DMS153 treated with DMSO at 0.1 percent for 48 hours (cell line): ENCODE measurements around the gene RAB42.
"Not testable (repeated sequence)": the region's sequence is repeated elsewhere in the genome, so short reads cannot be mapped to it uniquely, and the experiment has no call there.

ENCODE experiments used
- DNase-seq: peaks from one replicate; lab custom pipeline; 2025; ENCODE audit not compliant: unreplicated experiment; lab: John Stamatoyannopoulos, UW

Gene RAB42

GRCh38 chr1:28582248-28582615 is 9.8 kb upstream of the RAB42 start:
- DNase-seq: peak; percentile 83

GRCh38 chr1:28586585-28587391 is 5.3 kb upstream of the RAB42 start:
- DNase-seq: not testable (repeated sequence)

- no peak for DNase-seq
Observed at GRCh38 chr1:28592321-28593071, 431 bp downstream of the RAB42 start.

DNA sequence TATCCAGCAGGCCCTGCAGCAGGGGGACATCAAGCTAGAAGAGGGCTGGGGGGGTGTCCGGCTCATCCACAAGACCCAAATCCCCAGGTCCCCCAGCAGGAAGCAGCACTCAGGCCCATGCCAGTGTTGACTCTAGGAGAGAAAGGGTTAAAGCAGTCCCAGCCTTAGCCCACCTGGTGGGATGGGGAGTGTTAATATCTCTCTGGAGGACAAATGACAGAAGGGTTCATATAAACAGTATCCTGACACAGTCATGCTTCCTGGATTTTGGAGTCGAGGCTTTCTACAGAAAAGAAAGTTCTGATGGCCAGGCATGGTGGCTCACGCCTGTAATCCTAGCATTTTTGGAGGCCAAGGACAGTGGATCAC is 1.9 kb downstream of the RAB42 start:
- not testable (repeated sequence) for DNase-seq

DNA sequence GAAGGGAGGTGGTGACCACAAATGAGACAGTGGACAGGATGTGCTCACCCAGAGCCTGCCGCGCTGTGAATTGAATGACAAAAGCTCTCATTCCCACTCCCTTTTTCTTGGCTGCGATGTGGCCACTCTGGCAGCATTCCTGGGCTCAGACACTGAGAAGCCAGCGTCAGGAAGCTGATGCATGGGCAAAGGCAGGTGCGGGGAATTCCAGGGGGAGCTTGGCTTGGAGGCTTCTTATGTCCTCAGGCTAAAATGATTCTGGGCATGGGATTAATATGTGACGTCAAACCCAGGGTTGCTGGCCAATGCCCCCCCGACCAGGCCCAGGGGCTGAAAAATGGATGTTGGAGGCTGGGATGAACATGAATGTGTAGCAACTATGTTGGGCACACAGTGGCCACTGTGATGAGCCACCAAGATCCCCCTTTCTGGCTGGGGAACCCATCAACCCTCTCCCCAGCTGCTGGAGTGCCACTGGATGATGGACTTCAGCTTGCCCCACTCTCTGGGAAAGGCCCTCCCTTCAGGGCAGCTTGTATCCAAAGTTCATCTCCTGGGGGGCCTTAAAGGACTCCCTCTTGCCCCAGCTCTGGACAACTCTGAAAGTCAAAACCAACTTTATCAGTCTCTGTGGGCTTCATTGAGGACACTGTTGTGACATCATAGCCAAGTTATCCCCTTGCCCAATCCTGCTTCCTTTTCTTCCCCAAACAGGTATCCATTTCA is 2.8 kb downstream of the RAB42 start:
- DNase-seq: not testable (repeated sequence)

GRCh38 chr1:28595412-28596191 is 3.5 kb downstream of the RAB42 start:
- DNase-seq: no peak

- not testable (repeated sequence) for DNase-seq
Observed at GRCh38 chr1:28596276-28596675, 4.2 kb downstream of the RAB42 start.

DNA sequence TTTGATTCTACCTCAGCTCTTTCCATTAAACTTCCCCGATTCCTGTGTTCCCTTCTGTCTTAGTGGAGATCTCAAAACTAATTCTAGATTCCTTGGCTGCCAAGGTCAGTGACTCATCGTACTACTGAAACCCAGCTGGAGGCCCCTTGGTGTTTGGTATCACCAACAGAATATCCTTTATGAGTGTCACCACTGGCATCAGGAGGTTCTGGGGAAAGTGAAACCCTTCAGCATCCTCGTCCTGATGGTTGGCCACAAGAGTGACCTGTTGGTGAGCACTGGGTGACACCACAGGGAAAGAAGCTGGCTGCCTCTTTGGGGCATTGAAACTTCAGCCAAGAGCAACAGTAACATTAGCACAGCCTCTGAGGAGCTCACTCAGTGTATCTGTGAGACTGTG is 9.6 kb downstream of the RAB42 start:
- no peak for DNase-seq

DNA sequence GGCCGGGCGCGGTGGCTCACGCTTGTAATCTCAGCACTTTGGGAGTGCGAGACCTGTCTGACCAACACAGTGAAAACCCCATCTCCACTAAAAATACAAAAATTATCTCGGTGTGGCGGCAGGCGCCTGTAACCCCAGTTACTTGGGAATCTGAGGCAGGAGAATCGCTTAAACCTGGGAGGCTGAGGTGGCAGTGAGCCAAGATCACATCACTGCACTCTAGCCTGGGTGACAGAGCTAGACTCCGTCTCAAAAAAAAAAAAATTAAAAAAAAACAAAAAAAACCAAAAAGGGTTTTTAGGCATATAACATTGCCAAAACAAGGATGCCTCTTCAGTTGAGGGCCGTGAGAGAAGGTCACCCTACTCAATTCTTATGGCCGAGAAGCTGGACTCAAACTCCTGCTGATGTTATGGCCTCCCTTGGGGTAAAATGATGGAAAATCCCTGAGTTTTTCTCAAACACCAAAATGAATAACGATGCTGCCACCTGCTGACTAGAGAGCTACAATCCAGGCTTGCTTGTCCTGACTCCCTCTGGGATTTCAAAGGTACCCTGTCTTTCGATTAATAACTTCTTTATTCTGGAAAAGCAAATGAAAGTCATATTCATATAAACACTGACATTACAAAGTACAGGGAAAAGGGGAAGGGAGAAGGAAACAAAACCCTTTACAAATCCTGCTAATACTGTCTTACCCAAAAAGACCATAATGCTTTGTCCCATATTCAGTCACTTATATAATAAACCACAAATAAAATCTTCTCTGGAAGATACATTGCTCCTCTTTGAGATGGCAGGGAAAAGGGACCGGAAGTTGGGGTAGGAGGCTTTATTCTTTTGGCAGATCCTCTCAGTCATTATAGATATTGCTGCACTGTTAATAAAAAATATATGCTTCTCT is 10.7 kb downstream of the RAB42 start:
- peak; percentile 40 for DNase-seq

- no peak for DNase-seq
Observed at GRCh38 chr1:28604411-28604810, 12.3 kb downstream of the RAB42 start.

DNA sequence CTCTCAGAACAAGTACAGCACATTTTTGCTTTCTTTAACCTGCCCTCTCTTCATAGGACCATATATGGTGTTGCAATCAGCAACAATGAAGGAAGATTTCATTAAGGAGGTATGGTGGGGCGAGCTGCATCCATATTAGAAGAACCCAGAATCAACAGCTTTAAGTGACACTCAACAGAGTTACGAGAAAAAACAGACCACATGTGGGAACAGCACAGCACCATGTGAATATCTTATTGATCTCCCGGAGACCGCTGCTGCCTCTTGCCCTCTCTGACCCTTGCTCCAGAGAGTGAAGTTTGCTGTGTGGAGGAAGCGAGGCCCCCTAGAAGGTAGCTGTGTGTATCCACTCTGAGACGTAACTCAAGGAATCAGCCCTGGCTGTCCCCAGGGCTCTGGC is 12.9 kb downstream of the RAB42 start:
- no peak for DNase-seq

DNA sequence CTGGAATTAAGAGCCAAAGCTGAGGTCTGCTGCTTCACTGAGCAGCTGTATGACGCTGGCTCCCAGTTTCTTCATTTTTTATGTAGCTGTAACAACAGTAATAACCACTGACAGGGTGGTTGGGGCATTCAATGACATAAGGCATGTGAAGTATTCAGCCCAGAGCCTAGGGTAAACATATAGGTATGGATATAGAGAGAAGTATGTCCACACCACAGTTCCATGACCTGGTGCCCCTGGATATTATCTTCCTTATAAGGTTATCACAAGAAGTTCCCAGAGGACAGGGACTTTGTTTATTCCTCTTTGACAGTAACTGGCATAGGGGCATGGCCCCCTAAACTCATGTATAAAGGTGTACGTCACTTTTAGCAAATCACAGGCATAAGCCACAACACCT is 14.7 kb downstream of the RAB42 start:
- no peak for DNase-seq

- DNase-seq: no peak
Observed at GRCh38 chr1:28613175-28613574, 21.1 kb downstream of the RAB42 start.

DNA sequence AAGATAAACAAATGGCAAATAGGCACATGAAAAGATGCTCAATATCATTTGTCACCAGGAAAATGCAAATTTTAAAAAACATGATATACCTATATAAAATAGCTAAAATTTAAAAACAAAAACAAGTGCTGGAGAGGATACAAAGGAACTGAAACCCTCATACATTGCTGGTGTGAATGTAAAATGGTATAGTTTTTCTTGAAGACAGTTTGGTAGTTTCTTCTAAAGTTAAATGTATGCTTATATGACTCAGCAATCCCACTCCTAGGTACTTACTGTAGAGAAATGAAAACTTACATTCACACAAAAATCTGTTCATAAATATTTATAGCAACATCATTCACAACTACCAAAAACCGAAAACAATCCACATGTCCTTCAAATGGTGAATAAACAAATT is 39.6 kb downstream of the RAB42 start:
- DNase-seq: no peak

GRCh38 chr1:28632560-28632959 is 40.5 kb downstream of the RAB42 start:
- DNase-seq: no peak

DNA sequence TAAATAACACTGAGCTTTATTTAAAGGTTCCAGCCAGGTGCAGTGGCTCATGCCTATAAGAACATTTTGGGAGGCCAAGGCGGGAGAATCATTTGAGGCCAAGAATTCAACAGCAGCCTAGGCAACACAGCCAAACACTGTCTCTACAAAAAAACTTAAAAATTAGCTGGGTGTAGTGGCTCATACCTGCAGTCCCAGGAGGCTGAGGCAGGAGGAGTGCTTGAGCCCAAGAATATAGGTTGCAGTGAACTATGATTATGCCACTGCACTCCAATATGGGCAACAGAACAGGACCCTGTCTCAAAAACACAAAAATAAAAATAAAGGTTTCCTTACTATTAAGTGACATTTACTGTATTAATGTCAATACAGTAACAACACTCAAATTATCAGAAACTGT is 48.7 kb downstream of the RAB42 start:
- no peak for DNase-seq

DNA sequence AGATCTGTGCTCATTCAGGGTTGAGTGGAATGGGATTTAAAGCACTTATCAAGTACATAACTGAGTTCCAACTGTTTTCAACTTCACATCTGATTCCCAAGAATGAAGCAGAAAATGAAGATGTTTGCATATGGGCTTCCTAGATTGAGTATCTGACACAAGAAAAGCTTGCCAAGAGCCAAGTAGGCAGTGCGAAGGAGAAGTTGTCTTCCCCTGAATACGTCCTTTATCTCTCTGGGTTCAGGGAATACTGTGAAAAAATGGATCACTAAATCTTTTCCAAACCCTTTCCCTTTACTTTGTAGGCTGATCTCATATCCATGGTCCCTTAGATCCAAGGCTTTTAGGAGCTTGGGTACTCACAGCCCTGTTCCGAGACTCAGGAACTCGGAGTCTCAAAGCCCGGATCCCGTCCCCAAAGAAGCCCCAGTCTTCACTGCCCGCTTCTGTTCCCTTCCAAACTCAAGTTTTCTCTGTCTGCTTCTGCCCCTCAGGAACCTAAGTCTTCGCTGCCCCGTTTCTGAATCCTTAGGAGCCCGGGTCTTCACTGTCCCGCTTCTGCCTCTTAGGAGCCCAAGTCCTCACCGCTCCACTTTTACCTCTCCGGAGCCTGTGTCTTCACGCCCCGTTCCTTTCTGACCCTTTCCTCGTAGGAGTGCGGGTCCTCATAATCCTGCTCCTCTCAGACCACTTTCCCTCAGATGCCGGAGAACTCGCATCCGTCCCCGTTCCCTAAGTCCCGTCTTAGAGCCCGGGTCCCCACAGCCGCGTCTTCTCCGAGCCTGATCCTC is 50.2 kb downstream of the RAB42 start:
- no peak for DNase-seq

- DNase-seq: peak; percentile 100
Observed at GRCh38 chr1:28642847-28643635, 51.0 kb downstream of the RAB42 start, which contains the start of gene TAF12. TAF12 (minus strand) TSS chr1:28643067; CDS start chr1:28622081, 20,986 bp downstream.
